Measurements from ENCODE around the gene RNF207.
"Not testable (repeated sequence)": the region's sequence is repeated elsewhere in the genome, so short reads cannot be mapped to it uniquely, and the experiment has no call there.

RNF207 gene

DNA sequence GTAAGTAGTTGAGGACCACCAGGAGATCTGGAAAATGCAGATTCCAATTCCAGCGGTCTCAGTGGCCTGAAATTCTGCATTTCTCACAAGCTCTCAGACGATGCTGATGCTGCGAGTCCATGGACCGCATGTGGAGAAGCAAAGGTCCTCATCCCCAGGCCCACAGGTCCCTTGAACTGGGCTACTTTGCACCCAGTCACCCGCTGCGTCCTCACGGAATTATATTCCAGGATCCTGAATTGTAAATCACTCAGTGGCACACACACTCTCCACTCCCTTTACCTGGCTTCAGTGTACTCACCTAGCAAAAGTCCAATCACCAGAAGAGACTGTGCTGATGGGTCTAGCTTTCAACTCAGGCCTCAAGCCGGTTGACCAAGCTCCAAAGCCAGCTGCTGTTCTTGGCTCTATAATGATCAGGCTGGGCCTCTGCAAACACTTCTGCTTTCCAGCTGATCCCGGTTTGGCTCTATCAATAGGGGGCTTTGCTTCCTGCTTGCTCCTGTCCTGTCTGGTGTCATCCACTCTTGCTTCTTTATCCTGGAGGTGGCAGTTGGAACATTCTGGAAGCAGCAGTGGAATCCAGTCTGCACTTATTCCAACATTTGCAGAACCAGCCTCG lies 5.6 kb upstream of the RNF207 start:
- no peak for DNase-seq

DNA sequence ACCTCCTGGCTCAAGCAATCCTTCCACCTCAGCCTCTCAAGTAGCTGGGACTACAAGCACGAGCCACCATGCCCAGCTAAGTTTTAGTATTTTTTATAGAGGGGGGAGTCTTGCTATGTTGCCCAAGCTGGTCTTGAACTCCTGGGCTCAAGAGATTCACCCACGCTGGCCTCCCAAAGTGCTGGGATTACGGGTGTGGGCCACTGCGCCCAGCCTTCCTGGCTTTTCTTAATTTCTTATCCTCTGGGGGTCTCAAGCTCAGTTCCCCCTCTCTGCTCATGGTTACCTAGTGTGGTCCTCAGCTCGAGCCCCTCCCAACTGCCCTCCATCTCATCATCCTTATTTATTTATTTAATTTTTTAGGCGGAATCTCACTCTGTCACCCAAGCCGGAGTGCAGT lies 3.7 kb upstream of the RNF207 start:
- no peak for DNase-seq

- DNase-seq, result no peak
Observed at GRCh38 chr1:6206520-6206855, 569 bp downstream of the RNF207 start.

DNA sequence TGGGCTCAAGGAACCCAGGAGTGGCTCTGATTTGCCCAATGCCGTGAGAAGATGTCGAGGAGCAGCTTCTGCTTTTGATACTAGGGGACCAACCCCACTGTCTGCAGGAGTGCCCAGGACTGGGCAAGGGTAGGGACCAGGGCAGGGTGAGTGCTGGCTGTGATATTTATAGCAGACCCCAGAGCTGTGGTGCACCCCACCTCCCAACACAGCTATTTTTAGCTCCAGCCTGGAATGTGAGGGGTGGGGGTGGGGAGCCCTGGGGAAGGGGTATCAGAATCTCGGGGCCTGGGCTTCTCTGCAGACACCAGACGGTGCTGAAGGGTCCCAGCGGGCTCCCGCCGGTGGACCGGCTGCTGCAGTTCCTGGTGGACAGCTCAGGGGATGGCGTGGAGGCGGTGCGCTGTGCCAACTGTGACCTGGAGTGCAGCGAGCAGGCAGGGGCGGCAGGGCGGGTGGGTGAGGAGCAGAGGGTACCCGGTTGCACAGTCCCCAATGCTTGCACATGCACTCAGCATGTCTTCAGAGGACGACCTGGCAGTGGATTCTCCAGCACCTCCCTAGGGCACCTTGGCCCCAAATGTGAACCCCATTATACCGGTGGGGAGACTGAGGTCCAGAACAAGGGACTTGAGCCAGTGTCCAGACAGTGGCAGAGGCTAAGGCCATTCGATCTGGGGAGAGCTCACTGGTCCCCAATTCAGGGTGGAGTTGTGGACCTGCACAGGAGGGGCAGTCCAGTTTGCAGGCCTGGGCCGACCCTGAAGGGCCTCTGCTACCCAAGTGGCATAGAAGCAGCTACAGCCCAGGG lies 1.4 kb downstream of the RNF207 start:
- no peak for DNase-seq

- no peak for DNase-seq
Observed at GRCh38 chr1:6207921-6208320, 2.0 kb downstream of the RNF207 start.

GRCh38 chr1:6208723-6209660 lies 3.1 kb downstream of the RNF207 start:
- DNase-seq, result no peak

- no peak for DNase-seq
Observed at GRCh38 chr1:6209661-6210580, 4.0 kb downstream of the RNF207 start.

- DNase-seq, result no peak
Observed at GRCh38 chr1:6210591-6211355, 4.9 kb downstream of the RNF207 start.

GRCh38 chr1:6211731-6212130 lies 5.8 kb downstream of the RNF207 start:
- DNase-seq, result no peak

DNA sequence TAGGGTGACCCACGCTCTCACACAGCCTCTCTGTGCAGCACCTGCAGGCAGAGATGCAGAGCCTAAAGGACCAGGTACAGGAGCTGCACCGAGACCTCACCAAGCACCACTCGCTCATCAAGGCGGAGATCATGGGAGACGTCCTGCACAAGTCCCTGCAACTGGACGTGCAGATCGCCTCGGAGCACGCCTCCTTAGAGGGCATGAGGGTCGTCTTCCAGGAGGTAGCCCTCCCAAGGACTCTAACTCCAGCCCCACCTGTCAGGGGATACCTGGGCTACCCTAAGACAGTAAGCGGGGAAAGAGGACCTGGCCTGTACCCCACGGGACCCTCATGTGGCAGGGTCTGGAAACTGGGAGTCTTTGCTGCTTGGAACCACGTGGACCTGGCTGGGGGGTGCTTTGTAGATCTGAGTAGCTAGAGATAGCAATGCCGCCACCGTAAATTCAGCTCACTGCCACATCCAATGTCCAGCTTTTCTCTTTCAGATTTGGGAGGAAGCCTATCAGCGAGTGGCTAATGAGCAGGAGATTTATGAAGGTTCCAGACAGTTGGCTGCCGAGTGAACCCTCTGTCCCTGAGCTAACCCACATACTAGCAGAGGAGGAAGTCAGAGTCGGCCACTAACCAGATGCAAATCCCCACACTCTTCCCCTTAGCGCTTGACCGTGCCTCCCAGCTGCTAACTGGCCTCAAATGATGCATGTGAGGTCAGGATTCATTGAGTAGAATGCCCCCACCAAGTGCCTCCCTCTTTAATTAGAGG lies 6.5 kb downstream of the RNF207 start:
- no peak for DNase-seq

DNA sequence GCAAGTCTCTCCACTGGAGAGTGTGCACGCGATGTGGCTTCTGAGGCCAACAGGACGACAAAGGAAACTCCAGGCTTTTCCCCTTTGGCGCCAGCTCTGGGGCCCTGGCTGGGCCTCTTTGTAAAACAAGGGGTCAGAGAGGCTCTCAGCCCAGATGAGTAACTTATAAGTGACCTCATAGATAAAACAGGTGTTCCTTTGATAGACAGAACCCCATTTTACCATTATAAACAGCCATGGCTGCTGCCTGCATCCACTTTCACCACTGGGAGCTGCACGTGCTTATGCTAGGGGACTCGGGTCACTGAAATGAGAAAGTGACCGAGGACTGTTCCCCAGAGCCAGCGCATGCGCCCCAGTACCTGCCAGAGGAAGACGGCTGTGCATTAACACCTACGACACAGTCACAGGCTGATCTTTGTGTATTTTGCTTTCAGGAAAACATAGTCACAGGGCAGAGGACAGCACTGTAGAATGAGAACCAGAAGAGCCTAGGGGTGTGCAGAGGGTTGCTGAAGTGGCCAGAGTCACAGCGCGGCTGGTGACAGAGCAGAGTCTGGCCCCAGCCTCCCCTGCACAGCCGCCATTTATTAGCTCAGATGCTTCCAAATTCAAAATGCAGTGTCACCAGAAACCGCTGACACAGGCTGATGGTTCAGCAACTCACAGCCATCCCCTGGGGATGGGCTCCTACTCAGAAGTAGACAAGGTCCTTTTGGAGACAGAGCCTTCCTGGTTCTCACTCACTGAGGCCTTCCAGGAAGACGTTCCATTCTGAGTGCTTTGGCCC lies 12.7 kb downstream of the RNF207 start:
- no peak for DNase-seq

DNA sequence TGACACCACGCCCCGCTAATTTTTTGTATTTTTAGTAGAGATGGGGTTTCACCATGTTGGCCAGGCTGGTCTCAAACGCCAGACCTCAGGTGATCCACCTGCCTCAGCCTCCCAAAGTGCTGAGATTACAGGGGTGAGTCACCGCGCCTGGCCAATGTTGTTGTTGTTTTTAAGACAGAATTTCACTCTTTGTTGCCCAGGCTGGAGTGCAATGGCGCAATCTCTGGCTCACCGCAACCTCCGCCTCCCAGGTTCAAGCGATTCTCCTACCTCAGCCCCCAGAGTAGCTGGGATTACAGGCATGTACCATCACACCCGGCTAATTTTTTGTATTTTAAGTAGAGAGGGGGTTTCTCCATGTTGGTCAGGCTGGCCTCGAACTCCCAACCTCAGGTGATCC lies 13.7 kb downstream of the RNF207 start:
- not testable (repeated sequence) for DNase-seq

GRCh38 chr1:6220236-6220635 lies 14.3 kb downstream of the RNF207 start:
- DNase-seq, result no peak

GRCh38 chr1:6221210-6221784 lies 15.4 kb downstream of the RNF207 start:
- DNase-seq, result no peak

DNA sequence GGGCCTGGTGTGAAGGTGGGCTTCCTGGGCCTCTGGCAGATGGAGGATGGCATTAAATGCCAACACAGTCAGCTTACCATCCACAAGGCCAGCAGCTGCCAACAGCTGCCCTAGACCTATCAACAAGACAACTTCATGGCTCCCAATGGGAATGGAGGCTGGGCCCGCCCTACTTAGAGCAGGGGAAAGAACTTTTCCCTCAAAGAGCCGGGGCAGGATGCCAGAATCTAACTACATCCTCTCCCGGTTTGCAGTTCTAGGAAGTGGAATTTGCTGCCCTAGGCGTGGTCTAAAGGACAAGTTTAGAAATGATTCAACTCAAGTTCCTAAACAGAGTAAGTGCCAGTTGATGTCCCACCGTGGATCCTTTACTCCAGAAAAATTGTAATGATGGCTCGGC lies 16.7 kb downstream of the RNF207 start:
- no peak for DNase-seq

DNA sequence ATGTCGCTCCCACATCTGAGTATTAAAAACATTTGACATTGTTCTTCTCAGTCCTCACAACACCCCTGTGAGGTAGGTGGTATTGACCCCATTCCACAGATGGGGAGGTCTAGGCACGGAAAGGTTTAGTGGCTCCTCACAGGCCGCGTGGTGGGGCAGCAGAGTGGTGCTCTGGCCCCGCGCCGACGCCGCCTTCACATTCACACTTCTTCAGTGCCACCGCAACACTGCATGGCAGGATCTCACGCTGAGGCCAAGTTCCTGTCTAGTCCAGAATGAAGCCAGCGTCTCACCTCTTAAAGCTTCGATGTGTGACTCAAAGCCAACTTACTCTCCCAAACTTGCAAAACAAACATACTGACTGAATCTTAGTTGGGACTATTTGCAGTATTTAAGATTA lies 17.7 kb downstream of the RNF207 start:
- DNase-seq, result no peak

DNA sequence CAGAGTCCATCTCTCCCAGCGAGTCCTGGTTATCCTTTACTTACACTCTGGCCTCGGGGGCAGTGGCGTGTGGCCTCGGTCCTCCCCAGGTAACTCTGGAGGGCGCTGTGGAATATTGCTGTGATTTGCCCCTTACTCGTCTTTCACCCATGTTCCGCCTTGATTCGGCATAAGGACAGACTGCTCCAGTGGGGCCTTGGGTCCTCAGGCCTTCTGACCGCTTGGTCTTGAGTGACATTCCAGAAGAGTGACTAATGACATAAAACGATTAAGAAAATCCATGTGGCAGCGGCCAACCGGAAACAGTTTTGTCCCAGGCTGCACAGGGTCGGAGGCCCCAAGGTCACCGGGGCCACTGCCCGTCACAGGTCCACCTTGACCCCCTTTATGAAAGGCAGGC lies 18.8 kb downstream of the RNF207 start:
- DNase-seq, result no peak

- no peak for DNase-seq
Observed at GRCh38 chr1:6225651-6226050, 19.7 kb downstream of the RNF207 start.

DNA sequence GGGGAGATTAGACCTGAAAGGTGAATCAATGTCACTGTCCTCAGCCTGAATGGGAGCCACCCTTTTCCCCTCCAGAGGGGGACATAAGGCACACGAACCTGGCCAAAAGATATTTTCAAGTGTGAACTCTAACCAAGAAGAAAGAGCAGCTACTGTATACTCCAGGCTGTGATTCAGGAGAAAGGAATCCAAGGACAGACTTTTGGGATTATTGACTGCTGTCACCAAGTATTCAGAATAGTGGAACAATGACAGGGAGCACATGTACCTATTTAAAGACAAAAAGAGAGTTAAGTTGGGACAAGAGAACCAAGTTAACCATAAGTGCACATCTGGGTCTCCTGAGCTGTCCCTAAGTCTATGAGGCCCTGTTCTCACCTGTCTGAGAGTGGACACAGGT lies 27.5 kb downstream of the RNF207 start:
- no peak for DNase-seq
